IPS-18c (cell line): ENCODE results near the gene TTLL5.

Experiments
- H3K4me3 ChIP-seq: 2 replicates; pipeline ENCODE4 v1.7.0; 2013; ENCODE audit warnings: low read depth, mild to moderate bottlenecking, low read length, moderate library complexity; ENCODE audit not compliant: insufficient read depth
- H3K9me3 ChIP-seq: one replicate; pipeline ENCODE4 v1.6.1; 2013; ENCODE audit warnings: mild to moderate bottlenecking, low read length, moderate library complexity; ENCODE audit not compliant: control insufficient read depth, insufficient read depth

The TTLL5 gene

DNA sequence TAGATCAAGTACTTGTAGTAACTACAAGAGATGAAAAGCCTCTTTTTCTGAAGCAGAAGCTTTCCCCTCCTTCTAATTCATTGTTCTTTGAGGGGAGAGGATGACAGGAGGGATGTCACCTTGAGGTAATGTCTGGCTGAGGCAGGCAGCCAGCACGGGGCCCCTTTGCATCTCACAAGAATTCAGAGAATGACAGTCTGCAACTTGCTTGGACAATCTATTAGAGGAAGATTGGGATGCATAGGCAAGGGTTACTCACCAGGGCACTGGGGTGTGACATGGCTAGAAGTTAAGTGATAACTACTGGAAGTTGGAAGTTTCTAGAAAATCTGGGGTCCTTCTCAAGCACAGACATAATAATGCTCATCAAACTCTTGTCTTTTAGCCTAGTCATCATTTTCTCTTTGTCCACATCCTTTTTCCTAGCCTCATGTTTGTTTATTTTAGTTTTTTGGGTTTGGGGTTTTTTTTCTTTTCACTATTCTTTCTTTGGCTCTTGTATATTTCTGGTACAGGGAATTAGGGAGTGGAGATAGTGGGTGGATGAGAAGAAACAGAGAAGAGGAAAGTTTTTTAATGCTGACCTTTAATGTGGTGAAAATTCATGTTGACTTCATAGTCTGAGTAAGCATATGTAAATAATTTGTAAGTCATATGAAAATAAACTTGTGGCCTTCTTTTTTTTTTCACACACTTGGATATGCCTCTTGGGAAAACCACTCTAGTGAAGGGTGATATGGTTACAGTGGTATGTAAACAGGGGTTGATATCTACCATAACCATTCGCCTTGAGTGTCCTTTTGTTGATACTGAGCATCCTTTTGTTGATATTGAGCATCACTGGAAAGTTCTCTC is 55.1 kb downstream of the TTLL5 start:
- Histone ChIP-seq H3K4me3 (no peak overlapping the region), H3K9me3 (no peaks in the 10 kb centered on the region)

- Histone ChIP-seq H3K4me3 (no peak overlapping the region), H3K9me3 (no peaks in the 10 kb centered on the region)
Measured at GRCh38 chr14:75717729-75718128, 56.7 kb downstream of the TTLL5 start.

DNA sequence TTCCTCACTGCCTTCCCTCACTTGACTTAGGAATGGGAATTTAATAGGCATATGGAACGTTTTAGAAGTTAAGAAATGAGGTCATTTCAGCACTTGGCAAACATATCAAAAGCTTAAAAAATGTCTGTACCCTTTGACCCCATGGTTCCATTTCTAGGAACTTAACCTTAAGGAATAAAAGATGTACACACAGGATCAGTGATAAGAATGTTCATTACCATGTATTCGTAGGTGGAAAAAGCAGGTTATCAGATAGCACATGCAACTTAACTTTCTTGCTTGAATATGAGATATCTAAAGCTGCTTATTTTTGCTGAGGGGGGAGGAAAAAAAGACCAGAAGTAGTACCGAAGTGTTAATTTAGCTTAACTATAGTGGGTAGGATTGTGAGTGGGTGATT is 57.2 kb downstream of the TTLL5 start:
- Histone ChIP-seq H3K9me3 (no peaks in the 10 kb centered on the region), H3K4me3 (no peak overlapping the region)

GRCh38 chr14:75720116-75720515 is 59.1 kb downstream of the TTLL5 start:
- Histone ChIP-seq H3K9me3 (no peaks in the 10 kb centered on the region), H3K4me3 (no peak overlapping the region)

DNA sequence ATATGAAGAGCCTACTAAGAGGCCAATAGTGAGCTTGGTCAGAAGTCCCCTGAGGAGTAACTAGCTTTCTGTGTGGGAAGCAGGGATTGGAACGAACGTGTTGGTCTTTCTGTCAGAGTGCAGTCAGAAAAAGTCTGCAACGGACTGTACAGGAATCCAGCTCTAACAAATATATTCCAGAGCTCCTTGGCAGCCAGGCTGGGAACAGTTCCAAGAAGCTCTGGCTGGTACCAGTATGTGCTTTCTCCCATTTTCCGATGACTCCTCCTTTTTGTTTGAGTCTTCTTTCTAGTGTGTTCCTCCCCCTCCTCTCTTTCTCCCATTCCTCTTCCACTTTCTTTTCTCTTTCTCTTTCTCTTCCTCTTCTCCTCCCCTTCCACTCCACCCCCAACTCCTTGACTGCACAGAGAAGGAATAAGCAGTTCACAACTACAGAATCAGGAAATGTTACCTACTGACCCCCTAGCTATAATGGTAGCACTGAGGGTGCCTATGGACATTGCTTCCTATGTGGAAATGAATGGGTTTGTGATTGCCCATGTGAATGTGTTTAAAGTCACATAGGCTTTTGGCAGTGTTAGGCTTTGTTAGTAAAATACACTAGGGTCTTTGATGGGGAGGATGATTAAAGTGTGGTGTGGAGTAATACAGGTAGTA is 59.9 kb downstream of the TTLL5 start:
- no peak overlapping the region for H3K4me3 ChIP-seq
- H3K9me3 ChIP-seq: no peaks in the 10 kb centered on the region

DNA sequence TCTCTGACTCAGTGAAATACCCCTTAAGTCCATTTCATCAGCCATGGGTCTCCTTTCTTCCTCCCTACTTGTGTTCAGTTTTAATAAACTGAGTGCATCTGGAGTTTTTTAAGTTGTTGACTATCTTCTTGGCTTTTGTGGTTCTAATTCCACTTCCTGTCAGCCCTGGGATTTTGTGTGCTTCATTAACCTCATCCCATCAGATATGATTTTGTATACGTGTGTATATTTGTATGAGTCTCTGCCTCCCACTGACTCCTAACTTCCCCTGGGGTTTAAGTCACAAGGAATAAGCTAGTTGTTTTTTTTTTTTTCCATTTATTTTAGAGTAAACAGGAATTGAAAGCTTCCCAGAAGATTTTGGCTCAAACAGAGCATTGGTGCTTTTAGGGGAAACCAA is 62.7 kb downstream of the TTLL5 start:
- H3K4me3 ChIP-seq: no peak overlapping the region
- no peaks in the 10 kb centered on the region for H3K9me3 ChIP-seq

DNA sequence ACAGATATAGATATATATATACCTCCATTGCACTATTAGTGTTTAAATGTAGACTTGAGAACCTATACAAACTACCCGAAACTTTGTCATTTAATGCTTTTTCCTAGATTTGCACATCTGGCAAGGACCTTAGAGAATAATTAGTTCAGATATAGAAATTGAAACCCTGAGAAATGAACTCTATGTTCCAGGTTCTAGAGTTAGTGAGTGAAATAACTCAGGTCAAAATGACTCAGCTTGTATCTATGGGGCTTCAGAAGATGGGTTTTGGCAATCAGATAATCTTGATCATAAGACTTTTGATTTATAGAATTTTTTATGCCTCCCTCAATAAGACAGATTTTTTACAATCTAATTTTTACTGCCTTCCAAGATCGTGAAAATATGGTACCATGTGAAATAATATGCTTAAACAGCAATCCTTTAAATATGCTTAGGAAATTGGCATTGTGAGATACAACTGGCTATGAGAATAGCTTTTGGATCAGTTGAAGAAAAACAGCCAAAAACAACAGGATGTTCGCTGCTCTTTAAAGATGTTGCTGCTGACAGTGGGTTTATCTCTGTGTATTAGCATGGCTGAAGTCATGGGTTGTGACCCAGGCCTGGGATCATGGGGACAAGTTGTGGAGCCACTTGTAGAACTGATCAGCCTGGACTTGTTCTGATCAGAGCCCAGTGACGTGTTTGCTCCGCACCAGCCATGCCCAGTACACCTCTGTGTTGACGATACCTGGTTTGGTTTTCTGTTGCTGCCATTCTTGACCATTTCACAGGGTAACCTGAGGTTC is 63.6 kb downstream of the TTLL5 start:
- Histone ChIP-seq H3K4me3 (no peak overlapping the region), H3K9me3 (no peaks in the 10 kb centered on the region)

DNA sequence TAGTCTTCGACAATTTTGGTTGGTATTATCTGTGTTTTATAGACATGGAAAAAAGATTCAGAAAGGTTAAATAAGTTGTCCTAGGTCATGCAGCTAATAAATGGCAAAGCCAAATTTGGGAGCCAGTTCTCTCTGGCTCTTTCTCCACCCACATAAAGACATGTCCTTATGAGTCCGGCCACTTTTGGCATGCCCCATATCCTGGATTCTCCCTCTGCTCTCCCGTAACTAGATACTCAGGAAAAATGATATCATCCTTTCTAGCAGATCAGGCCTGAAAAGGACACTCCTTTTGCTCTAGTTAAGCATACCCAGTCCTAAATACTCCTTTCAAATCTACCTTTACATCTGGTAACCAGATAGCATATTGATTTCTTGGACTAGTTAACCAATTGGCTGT is 64.4 kb downstream of the TTLL5 start:
- Histone ChIP-seq H3K4me3 (no peak overlapping the region), H3K9me3 (no peaks in the 10 kb centered on the region)

- no peak overlapping the region for H3K4me3 ChIP-seq
- no peaks in the 10 kb centered on the region for H3K9me3 ChIP-seq
Measured at GRCh38 chr14:75726321-75726720, 65.3 kb downstream of the TTLL5 start.

GRCh38 chr14:75727124-75727523 is 66.1 kb downstream of the TTLL5 start:
- Histone ChIP-seq H3K4me3 (no peak overlapping the region), H3K9me3 (no peaks in the 10 kb centered on the region)

DNA sequence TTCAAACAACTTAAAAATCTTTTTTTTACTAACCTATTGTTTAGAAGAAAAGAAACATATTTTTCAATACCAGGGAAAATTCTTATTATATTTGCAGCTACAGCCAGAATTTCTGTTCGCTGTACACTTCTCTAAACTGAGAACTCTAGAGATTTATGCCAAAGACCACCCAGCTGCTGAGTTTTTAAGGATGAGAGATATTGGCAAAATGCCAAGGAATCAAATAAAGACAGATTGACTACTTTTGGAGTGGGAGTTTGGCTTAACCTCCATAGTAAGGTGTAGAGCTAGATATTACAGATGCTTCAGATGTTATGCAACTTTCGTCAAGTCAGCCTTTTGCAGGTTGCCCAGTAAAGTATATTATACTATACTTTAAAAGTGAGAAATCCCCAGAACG is 71.8 kb downstream of the TTLL5 start:
- Histone ChIP-seq H3K9me3 (no peaks in the 10 kb centered on the region), H3K4me3 (no peak overlapping the region)

- H3K9me3 ChIP-seq: no peaks in the 10 kb centered on the region
- no peak overlapping the region for H3K4me3 ChIP-seq
Measured at GRCh38 chr14:75734854-75735253, 73.8 kb downstream of the TTLL5 start.

GRCh38 chr14:75736845-75737485 is 75.9 kb downstream of the TTLL5 start:
- Histone ChIP-seq H3K9me3 (no peaks in the 10 kb centered on the region), H3K4me3 (no peak overlapping the region)

DNA sequence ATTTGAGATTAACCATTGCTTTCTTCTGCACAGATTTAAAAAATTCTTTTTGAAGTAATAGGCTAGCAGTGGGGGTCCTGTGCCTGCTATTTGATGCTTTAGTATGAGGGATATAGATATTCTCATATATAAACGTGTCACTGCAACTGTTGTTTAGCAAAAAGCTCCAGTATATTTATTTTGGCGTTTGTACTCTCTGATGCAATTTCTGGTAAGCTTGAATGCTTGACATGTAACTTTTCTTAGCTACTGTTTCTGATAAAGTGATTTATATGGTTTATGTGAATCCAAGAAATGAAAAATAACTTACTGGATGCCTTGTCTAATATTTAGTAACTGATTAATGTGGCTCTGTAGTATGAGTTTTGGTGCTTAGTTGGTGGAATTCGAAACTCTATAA is 77.1 kb downstream of the TTLL5 start:
- no peak overlapping the region for H3K4me3 ChIP-seq

DNA sequence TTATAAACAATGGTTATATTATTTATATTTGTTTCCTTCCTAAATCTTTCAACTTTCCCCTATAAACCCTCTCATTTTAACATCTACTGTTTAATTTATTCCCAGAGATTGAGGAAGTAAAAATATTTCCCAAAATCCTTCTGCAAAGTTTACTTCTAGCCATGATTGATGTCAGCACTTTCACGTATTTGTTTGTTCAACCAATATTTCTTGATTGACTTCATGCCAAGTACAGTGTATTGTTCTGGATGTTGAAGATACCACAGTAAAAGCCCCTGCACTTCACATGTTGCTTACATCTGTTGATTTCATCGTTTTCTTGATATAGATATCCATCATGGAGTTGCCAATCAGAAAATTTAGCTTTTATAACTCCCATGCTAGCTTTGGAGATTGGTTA is 81.8 kb downstream of the TTLL5 start:
- Histone ChIP-seq H3K9me3 (no peaks in the 10 kb centered on the region), H3K4me3 (no peak overlapping the region)

More for the DNA sequence above, 77.1 kb downstream of the TTLL5 start:
- H3K9me3 ChIP-seq: no peaks in the 10 kb centered on the region

GRCh38 chr14:75747899-75748298 is 86.9 kb downstream of the TTLL5 start:
- H3K9me3 ChIP-seq: no peaks in the 10 kb centered on the region
- no peak overlapping the region for H3K4me3 ChIP-seq

GRCh38 chr14:75748336-75748735 is 87.3 kb downstream of the TTLL5 start:
- H3K4me3 ChIP-seq: no peak overlapping the region
- H3K9me3 ChIP-seq: no peaks in the 10 kb centered on the region
